Activated CD4-positive, alpha-beta T cell treated with anti-CD3 and anti-CD28 coated beads for 48 hours (primary cell): ENCODE data around the gene MYO3B.

Experiments used
- DNase-seq: peaks from one replicate; pipeline ENCODE4 v3.0.0-alpha.2; 2020

The MYO3B gene

GRCh38 chr2:170161516-170162270 lies 16.3 kb upstream of the MYO3B start:
- no peak for DNase-seq

DNA sequence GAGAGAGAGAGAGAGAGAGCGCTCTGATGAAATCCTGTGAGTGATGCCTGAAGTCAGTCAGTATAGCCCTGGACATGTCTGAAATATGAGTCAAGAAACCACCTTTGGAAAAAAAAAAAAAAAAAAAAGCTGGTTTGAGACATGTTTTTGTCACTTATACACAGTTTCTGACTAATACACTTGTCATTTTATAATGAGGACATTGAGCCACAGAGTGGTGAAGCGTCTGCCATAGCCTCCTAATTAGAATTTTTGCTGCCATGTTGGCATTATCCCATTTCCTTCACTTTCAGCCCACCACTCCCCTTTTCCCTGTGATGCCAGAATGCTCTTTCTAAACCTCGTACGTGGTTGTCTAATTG lies 15.7 kb upstream of the MYO3B start:
- DNase-seq, result no peak

DNA sequence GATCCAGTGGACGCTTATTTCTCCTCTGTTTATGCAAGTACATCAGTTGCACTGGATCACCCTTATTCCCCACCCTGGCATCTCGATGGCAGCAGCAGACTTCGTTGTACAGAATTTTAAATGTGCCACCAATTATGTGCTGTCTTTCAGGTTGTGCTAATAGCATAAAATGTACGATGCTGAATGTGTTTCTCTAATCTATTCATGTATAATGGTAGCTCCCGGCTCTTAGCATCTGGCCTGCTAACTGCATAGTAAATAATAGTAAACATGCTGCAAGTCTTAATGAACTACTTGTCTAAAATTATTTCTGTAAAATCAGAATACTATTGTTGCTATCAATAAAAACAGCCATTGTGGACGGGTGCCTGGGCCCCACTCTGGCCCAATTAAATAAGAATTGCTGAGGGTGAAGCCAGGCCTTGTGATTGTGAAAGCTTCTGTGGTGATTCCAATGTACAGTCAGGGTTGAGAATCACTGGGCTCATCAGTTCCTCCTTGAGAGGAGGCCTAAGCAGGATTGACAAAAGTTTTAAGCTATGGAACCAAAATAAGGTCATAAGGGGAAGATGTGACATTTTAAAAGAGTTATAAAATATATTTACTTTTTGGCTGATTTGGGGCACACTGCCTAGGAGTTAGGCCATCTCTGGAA lies 14.4 kb upstream of the MYO3B start:
- DNase-seq, result no peak

- no peak for DNase-seq
Observed at GRCh38 chr2:170165129-170165528, 12.8 kb upstream of the MYO3B start.

DNA sequence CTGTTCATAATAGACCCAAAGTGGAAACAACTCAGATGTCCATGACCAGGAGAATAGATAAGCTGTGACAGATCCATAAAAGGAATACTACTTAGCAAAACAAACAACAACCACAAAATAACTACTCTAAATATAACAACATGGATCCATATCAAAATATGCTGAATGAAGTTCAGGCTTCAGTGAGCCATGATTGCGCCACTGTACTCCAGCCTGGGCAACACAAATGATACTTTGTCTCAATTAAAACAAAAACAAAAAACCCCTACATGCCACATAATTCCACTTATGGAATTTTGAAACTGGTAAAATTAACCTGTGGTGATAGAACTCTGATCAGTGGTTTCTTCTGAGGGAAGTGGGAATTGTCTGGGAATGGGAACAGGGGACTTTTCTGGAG lies 11.2 kb upstream of the MYO3B start:
- no peak for DNase-seq

DNA sequence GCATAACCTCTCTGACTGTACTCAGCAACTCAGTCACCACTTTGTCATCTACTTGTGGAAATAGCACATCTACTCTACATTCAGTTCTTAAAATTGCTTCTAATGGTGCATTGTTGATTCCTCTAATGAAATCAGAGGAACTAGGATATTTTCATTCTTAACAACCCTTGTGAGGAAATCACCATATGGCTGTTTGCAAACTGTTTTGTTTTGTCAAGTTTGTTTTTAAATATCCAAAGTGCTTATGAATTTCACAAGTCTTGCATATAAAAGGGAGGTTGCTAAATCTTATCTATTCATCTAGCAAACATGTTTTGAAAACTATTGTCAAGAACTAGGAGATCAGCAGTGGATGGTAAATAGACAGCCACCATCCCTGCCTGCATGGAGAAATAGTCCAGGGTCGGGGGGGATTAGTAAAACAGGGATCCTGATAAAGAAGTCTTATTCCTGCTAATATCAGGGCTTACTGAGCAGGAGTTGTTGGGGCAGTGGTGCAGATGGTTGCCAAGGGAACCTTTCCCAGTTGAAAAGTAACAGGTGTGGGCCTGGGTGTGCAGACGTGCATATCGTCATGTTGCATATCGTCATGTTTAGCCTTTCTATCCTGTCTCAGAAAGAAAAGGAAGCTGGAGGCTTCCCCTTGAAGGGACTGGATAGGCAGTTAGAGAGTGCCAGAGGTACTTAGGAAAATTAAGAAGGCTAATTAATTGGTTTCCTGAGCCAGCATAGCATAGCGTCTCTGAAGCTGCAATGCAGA lies 7.5 kb upstream of the MYO3B start:
- DNase-seq, result no peak

DNA sequence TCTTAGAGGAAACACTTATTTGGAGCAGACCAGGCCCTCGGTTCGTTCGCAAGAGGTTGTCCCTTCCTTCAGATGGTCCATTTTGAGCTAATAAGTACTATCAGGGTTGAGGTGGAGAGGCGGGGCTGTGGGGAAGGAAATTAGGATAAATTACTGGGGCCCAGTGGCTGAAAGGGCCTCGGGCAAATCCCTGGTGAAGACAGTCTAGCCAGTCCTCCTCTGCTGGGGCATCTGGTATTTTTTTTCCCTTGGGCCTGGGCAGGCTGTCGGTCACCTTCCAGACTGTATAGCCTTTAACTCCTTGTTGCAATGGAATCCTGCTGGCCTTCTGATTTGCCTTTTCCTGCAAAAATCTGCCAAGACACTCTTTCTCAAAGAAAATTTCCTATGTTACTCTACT lies 1.7 kb upstream of the MYO3B start:
- DNase-seq, result no peak

DNA sequence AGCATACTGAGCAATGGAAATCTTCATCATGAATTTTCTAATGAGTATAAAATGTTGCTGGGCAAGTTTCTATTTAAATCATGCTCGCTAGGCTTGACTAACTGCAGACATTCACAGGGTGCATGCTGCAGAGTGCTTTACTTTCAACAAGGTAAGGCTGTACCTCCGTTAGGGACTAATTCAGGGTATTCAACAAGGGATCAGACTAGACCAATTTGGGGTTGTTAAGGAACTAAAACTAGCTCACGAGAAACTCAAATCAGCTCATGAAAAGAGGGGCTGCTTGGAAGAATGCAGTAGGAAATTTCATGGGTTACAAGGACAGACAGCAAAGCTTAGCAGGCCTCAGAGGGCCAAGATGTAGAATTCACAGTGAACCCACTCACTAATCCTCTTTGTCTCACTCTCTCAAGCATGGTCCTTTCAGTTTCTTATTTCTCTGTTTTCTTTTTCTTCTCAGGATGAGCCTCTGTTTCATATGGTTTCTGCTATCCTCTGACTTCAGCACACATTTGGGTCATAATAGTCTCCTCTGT lies 2.2 kb downstream of the MYO3B start:
- no peak for DNase-seq

DNA sequence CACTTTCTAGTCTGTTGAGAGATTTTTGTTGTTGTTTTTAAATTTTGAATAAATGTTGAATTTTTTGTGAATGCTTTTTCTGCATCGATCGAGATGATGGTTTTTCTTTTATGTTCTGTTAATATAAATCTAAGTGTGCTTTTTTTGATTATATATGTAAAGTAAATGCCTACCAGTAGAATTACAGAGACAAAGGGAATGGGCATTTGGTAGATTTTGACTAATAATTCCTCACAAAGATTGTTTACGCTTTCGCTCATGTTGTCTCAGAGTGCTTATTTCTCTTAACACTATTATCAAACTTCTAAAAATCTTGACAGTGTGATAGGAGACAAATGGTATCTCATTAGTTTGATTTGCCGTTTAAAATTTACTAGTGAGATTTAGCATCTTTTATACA lies 3.7 kb downstream of the MYO3B start:
- DNase-seq, result no peak

GRCh38 chr2:170185319-170185718 lies 7.4 kb downstream of the MYO3B start:
- DNase-seq, result no peak

- DNase-seq, result no peak
Observed at GRCh38 chr2:170189757-170190156, 11.8 kb downstream of the MYO3B start.

DNA sequence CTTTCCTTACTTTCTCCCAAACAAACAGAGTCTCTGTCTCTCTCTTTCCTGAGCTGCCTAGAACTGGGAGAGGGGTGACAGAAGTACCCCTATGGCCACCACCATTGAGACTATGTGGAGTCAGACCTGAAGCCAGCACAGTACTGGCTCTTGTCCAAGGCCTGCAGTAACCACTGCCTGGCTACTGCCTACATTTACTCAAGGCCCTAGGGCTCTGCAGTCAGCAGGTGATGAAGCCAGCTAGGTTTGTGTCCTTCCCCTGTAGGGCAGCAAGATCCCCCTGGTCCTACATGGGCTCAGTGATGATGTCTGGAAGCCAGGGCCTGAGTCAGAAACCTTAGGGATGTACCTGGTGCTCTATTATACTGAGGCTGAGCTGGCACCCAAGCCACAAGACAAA lies 12.2 kb downstream of the MYO3B start:
- DNase-seq, result no peak

- DNase-seq, result no peak
Observed at GRCh38 chr2:170191166-170191866, 13.4 kb downstream of the MYO3B start.

GRCh38 chr2:170196963-170197362 lies 19.0 kb downstream of the MYO3B start:
- no peak for DNase-seq

DNA sequence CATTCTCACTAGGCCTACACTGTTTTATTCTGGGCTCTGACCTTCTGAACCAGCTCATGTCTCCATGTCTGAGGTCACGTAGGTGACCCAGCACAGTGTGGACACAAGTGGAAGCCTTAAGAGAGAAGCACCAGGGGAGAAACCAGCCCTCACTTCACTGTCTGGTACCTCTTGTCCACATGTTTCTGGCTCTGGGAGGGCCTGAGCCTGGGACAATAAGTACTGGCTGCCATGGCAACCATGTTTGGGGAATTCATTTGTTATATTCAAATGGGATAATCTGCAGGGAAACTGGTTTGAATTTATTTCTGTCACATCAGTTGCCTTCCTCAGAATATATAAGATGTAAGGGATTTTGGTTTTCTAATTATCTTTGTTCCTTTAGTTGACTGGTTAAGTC lies 23.3 kb downstream of the MYO3B start:
- no peak for DNase-seq

DNA sequence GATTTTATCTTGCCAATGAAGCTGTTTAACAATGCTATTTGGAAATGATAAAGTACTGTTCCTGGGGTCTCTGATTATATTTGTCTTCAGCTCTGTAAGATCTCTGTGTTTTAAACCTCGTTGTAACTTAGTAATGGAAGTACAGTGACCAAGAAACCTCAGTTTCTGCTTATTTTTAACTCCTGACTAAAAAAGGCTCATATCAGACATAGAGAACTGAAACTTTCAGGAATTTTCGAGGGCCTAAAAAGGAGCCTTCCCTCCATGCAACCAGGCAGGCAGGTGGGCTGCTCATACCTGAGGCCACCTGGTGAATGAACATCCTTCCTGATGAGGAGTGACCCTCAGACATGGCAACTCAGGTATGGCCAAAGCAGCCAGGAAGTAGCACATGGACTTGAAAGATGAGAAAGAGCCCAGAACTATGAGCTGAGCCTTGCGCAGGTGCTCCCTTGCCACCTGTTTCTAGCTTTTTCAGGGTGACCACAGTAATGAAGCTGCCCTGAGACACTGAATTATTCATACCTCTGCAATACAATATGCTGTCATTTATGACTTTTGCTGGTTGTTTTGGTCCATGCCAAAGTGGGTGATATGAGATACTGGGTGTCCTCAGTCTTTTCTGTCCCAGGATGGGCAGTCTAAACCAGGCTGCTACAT lies 23.9 kb downstream of the MYO3B start:
- no peak for DNase-seq

- no peak for DNase-seq
Observed at GRCh38 chr2:170202437-170202836, 24.5 kb downstream of the MYO3B start.

GRCh38 chr2:170204298-170204951 lies 26.5 kb downstream of the MYO3B start:
- no peak for DNase-seq

DNA sequence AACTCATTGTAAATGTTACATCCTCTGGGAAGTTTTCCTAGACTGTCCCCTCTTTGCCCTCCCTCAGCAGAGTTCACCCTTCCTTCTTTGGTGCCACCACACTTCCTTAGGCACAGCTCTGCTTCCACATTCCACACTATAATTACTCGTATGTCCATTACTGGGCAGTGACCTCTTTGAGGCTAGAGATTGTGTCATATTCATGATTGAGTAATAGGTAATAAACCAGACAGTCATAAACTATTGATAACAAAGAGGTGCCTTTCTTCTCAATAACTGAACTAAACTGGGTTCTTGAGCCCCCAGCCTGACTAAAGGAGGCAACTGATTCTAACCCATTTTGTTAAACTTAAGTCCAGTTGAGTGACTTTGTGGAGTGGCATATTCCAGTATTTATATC lies 28.3 kb downstream of the MYO3B start:
- no peak for DNase-seq

DNA sequence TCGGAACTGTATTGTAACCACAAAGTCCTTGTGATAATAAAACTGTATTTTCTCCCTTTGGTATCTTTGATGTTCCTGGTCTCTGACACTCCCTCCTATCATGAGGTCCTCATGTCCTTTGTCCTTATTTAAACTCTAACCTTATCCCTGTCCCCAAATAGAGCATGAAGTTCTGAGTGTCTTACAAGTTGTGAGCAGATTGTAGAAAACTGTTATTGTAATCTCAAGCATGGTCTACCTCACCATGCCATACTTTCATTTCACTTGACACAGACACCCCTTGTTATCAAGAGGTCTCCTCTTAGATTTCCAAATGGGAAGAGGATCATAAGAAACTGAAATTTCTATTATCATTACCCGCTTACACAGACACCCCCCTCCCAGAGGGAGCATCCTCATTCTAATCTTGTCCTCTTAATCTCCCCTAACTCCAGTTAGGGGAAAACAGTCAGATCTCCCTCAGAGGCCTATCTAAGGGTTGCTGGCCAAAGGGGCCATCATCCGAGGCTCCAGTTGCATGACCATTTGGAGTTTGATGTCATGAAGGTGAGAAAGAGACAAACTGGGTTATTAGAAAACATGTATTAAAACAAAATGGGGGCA lies 29.0 kb downstream of the MYO3B start:
- no peak for DNase-seq

- no peak for DNase-seq
Observed at GRCh38 chr2:170207901-170208300, 30.0 kb downstream of the MYO3B start.

GRCh38 chr2:170208967-170209366 lies 31.0 kb downstream of the MYO3B start:
- DNase-seq, result no peak
